SK-N-SH (cell line): ENCODE data around the gene MISP3.

ENCODE experiments used
- CHD2 ChIP-seq: fragments of 150-350 bp; IDR thresholded peaks from 2 replicates; pipeline ENCODE4 v1.6.1; 2018; ENCODE audit warnings: low read length; ENCODE audit not compliant: partially characterized antibody
- CTCF ChIP-seq: fragments of 200-600 bp; sonication (generic); IDR thresholded peaks from 2 replicates; pipeline ENCODE4 v1.6.1; 2017; ENCODE audit warnings: antibody characterized with exemption, mild to moderate bottlenecking, moderate library complexity

GRCh38 chr19:14053500-14053899 is 19.1 kb upstream of the MISP3 start:
- no peak for TF ChIP-seq CHD2
- no peak for TF ChIP-seq CTCF
